Posterior vena cava (tissue), 2 donors: ENCODE results near the gene RPA1. TPM values are rescaled to one million over a fixed set of nuclear protein-coding genes. Genes with fewer than 3 reads are reported as not detected.
"Not testable (repeated sequence)": the region's sequence is repeated elsewhere in the genome, so short reads cannot be mapped to it uniquely, and the experiment has no call there.

ENCODE experiments used
- DNase-seq: peaks from one replicate; pipeline ENCODE4 v3.0.0-alpha.2; 2020; ENCODE audit warnings: low spot score
- intact Hi-C, 2 donors: fragments of 100-400 bp; cut with DNase I; formaldehyde crosslinking; loops; one replicate each; pipeline versions ENCODE4 v1.14.1 to v1.14.2; 2022 to 2023
- total RNA-seq, 2 donors: library from RNA; stranded (reverse); fragmentation: NEBNext Ultra II Directional; extraction: Animal tissue kit (Norgen Biotek cat#: 25700); gene quantifications; one replicate each; pipeline ENCODE4 v1.2.1, GENCODE V29; 2021
- donor health status: DM: yes; HTN: yes; CAD: no.
- donor health status: DM: yes; HTN: yes; CAD: no.

The RPA1 gene
- total RNA-seq, 2 donors from 2014 or later, result 77.3 to 86.2 TPM

DNA sequence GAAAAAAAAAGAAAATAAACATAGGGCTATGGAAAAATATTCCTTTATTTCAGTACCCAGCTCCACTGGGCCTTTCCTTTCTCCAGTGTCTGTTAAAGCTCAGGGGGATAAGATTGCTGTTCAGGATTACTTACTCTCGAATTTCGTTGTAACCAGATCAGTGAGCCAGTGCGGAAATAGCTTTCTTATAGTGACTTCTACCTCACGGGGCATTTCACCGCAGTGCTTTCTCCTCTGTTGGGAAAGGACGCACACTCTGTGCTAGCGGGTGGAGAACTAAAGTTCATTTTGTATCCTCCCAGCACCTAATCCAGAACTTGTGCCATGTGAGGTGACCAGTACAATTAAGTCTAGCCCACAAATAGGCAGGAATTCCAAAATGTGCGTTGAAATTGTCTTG lies 38.3 kb downstream of the RPA1 start:
- intact Hi-C loops, result loop anchor here in 1 of 2 donors (10.0 kb wide), 2 partner anchors 143 to 293 kb away; partner anchors contain the start of gene WDR81
- DNase-seq, result no peak

DNA sequence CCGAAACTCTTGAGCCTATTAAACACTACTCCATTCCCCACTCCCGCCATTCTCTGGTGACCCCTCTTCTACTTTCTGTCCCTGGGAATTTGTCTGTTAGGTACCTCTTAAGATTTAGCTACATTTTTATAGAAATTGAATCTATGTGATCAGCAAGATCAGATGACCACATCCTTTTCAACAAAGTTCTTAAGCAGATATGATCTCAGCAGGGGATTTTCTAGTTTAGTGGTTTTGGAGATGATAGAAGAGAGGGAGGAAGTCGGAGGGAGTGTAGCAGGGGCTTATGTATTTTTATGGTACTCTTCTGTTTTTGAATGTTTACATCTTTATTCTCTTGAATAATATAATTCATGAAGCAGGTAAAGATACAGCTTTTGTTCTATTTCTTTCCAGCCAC lies 40.8 kb downstream of the RPA1 start:
- no peak for DNase-seq
- intact Hi-C loops, result no loop called here

DNA sequence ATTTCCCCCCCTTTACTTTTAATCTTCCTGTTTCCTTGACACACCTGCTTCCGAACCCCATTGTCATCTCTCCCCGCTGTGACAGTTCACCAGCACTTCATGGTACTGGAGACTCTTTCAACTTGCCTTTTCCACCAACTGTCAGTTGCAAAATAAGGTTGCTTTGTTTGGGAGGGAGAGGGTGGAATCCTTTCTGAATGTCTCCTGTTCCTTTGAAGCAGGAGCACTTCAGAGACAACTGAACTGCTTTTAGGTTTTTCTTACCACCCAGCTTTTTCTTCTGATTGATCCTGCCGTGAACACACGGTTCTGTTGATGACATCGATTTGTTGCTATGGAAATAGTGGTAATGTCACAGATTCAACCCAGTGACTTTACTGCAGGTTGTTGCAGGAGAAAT lies 42.0 kb downstream of the RPA1 start:
- intact Hi-C loops, result no loop called here
- no peak for DNase-seq

DNA sequence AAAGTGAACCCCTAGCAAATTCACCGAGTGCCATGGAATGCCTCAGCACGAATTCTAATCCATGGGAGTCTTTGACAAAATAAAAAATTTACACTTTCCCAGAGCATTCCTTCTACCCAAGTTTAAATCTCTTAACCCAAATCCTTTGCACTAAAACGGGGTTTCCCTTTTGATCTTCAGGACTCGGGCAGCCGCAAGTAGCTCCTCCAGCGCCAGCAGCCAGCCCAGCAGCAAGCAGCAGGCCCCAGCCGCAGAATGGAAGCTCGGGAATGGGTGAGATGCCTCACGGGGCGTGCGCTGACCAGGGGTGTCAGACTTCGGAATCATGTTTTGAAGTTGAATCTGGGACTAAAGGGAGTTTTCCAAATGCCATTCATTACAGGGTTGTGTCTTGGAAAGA lies 42.4 kb downstream of the RPA1 start:
- intact Hi-C loops, result no loop called here
- DNase-seq, result no peak

DNA sequence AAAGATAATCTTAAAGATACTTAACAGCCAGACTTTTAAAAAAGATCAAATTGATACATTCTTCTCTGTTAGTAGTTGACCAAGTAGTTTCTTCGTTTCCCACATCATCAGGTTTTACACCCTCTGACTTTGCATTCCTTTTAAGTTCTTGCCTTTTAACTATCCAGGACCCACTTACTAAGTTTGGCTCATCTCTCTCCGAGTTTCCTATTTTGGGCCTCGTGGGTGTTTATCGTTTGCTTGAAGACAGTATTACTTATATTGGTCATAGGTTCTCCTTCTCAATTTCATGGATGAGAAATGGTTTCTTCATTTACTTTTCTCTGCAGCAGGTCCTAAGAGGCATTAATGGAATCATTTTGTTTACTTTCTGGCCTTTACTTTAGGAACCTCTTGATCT lies 43.2 kb downstream of the RPA1 start:
- intact Hi-C loops, result no loop called here
- no peak for DNase-seq

DNA sequence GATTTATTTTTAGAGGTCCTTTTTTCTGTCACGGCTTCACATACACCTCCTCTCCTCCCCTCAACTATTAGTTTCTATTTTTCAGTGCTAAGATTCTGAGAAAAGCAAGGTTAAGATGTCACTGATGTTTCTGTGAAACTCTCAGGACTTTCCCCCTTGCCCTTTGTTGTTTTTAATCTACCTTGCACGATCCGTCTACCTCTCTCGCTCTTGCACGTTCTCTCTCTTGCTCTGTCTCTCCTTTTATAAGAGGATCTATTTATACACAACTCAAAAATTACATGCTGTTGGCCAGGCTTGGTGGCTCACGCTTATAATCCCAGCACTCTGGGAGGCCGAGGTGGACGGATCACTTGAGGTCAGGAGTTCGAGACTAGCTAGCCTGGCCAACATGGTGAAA lies 43.6 kb downstream of the RPA1 start:
- intact Hi-C loops, result no loop called here
- no peak for DNase-seq

DNA sequence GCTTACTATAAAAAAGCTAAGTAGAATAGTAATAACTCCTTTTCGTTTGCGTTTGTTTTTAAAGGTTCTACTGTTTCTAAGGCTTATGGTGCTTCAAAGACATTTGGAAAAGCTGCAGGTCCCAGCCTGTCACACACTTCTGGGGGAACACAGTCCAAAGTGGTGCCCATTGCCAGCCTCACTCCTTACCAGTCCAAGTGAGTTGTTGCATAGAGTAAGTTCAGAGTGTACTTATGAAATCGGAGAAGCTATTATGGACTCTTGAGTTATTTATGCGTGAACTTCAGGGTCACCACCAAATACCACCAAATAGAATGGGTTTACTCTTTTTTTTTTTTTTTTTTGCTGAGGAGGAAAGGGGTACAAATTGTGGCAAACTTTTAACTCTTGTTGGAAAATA lies 45.8 kb downstream of the RPA1 start:
- no peak for DNase-seq
- intact Hi-C loops, result no loop called here

DNA sequence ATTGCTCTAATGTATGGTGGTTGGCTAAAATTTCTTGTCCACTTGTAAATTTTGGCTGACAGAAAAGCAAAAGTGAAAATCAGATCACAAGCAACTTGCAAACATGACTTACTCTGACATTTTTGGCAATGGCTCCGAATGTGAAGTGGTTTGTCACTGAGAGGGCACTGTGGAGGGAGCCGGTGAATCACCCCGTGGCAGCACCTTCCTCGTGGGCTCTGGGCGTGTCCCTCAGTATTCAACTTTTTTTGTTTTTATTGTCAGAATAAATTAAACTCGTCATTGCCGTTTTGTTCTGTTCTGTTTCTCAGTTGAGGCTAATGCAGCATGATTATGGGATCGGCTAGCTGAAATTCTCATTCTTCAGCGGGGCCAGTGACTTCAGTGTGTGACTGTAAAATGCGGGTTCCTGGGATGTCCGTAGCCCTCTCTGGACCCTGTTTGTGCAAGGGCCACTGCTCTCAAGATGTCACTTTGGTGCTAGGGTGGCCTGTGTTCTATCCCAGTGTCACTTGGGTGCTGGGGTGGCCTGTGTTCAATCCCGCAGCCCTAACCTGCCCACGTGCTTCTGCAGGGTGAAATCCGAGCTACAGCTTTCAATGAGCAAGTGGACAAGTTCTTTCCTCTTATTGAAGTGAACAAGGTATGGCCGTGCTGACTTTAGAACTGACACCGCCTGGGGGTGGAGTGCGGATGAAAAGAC lies 48.8 kb downstream of the RPA1 start:
- no peak for DNase-seq
- intact Hi-C loops, result no loop called here

DNA sequence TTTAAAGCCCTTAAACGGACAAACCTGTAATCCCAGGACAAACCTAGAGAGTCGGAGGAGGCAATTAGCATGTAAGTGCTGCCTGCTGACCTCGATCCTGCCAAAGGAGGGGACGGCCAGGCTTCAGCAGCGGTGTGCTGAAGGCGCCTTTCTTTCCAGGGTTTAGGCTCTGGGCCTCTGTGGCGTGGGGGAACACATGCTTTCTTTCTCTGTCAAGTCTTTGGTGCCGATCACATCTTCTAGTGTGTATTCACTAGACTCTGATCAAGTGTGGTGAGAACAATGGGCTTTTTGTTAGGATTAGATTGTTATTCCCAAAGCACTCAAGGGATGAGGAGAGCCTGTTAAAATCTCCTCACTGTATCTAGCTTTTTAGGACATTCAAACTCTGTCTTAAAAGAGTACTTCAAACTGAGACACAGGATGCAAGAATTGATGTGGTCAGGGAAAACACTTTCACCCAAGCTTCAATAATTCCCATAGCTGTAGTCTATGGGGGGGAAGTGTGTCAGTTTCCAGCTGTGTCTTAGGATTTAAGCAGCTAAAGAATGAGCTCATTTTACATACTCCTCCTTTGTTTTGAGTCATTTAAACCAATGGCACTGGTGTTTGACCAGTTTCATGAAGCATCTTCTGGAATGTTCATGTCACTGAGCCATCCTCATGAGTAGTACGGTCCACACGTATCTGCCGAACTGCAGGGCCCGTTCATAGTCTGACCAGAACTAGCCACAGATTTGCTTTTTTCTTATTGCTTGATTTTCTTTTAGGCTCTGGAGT lies 51.2 kb downstream of the RPA1 start:
- intact Hi-C loops, result no loop called here

DNA sequence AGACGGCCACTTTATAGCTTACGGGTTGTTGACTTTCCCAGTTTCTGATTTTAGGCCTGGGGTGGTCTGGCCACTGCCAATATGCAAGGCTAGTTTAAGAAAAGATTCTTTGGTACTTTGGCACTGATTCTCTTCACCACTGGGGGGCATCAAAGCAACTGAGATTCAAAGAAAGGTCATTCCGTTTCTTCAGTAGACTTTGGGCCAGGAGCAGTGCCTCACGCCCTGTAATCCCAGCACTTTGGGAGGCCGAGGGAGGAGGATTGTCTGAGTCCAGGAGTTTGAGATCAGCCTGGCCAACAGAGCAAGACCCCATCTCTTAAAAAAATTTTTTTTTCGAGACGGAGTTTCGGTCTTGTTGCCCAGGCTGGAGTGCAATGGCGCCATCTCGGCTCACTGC lies 53.0 kb downstream of the RPA1 start:
- intact Hi-C loops, result no loop called here

More for the DNA sequence above, 51.2 kb downstream of the RPA1 start:
- DNase-seq, result no peak

DNA sequence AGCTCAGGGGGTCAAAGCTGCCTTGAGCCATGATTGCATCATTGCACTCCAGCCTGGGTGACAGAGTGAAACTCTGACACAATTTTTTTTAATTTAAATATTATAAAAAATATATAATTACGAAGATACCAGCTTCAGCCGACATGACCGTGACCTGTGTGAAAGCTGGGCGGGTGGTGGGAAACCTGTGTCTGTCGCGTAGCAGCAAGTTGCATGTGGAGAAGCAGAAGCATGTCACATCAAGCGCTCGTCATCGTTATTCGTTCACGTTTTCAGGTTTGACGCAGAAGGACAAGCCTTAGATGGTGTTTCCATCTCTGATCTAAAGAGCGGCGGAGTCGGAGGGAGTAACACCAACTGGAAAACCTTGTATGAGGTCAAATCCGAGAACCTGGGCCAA lies 53.7 kb downstream of the RPA1 start:
- intact Hi-C loops, result no loop called here
- DNase-seq, result no peak

More for the DNA sequence above, 53.0 kb downstream of the RPA1 start:
- DNase-seq, result no peak

DNA sequence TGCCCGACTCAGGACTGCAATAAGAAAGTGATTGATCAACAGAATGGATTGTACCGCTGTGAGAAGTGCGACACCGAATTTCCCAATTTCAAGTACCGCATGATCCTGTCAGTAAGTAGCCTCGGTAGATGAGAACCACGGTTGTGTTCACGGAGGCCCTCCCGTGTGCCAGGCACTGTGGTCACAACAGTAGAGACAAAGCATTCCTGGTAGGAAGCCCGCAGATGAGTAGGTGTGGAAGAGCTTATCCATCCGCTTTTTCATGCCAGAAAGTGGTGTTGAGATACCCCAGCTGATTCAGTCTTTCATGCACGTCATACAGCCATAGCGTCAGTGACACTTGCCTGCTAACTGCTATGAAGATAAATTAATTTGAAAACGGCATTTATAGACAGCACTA lies 58.9 kb downstream of the RPA1 start:
- intact Hi-C loops, result no loop called here
- peak; percentile 23 for DNase-seq

DNA sequence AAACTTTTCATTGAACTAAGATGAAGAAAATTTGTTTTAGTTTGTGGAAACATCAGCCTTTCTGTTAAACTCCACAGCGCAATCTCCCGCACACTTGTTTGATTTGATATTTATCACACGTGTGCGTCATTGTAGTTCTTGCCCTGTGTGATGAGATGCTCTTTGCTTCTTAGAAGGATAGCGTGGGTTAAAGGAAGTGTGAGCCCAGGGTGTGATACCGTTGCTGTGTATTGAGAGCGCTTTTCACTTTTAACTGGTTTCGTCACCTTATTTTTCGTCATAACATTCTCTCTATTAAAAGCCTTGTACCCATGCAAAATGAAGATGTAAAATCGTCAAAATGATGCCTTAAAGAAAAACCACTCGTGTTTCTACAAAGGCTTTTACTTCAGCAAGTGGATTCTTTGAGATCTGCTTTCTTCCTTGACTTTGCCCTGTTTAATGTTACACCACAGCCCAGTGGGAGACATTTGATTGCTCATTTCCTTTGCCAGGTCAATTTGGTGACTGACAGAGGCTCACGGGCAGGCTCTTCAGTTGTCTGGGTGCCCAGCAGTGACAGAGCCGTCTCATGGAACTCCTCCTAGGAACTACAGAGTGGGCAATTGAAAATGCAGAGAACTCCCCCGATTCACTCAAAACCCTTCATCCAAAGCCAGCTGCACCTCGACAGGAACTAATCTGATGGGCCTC lies 61.1 kb downstream of the RPA1 start:
- DNase-seq, result peak; percentile 28
- intact Hi-C loops, result no loop called here

DNA sequence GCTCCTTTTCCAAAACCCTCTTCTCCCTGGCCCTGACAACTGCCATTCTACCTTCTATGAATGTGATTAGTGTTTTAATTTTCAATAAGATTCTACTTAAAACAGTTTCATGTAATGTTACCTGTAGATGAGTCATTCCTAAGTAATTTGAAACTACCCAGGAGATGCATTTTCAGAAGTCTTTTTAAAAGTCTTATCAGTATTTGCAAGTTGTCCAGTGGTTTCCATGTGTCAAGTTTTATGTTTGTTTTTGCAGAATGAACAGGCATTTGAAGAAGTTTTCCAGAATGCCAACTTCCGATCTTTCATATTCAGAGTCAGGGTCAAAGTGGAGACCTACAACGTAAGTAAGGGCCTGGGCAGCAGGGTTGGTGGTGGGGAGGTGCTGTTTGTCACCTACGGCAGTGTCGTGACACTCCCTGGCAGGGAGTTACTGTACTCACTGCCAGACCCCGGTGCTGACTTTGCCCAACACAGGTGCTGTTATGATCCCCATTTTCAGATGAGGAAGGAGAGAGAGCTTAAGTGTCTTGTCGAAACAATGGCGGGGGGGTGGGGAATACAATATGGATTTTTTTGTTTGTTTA lies 65.0 kb downstream of the RPA1 start:
- intact Hi-C loops, result no loop called here
- DNase-seq, result peak; percentile 40

DNA sequence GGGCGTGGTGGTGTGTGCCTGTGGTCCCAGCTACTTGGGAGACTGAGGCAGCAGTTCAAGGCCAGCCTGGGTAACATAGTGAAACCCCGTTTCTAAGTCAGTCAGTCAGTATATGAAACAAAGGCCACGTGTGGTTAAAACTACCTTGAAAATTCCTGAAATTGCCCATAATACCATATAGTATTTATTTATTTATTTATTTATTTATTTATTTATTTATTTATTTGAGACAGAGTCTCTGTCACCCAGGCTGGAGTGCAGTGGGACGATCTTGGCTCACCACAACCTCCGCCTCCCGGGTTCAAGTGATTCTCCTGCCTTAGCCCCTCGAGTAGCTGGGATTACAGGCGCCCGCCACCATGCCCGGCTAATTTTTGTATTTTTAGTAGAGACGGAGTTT lies 65.7 kb downstream of the RPA1 start:
- intact Hi-C loops, DNase-seq: not testable (repeated sequence)

DNA sequence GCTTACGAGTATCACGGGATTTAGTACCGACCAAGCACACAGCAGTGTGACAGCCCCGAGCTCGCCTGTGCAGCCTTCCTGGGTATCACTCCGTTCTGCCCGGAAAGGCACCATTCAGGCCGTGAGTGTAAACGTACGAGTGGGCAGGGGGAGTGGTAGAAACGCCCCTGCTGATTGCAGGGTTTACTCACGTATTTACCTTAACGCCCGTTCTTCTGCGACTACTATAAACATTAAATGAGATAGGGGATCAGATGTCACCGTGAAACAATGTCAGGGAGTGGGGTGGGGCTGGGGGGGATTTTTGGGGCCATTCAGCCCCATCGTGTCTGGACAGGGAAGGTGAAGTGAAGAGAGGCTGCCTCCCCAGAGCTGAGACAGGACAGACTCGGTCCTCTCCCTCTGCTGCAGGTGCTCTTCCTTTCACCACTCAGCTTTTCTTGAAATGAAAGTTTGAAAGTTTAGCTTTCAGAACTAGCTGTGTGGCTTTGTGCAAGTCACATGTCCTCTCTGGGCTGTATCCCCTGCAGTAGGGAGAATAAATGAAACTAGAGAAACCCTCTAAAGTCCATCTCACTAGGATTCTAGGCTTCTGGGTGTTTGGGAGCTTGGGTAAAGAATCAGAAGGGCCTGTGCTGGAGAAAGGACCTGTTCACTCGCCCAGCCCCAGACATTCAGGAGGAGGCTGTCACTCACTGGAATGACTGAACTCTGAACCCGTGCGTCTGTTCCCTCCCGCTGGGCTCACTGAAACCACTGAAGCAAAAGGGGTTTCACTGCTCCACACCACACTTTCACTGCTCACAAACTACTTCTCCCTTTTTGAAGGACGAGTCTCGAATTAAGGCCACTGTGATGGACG lies 66.7 kb downstream of the RPA1 start:
- DNase-seq, result peak; percentile 55
- intact Hi-C loops, result no loop called here

DNA sequence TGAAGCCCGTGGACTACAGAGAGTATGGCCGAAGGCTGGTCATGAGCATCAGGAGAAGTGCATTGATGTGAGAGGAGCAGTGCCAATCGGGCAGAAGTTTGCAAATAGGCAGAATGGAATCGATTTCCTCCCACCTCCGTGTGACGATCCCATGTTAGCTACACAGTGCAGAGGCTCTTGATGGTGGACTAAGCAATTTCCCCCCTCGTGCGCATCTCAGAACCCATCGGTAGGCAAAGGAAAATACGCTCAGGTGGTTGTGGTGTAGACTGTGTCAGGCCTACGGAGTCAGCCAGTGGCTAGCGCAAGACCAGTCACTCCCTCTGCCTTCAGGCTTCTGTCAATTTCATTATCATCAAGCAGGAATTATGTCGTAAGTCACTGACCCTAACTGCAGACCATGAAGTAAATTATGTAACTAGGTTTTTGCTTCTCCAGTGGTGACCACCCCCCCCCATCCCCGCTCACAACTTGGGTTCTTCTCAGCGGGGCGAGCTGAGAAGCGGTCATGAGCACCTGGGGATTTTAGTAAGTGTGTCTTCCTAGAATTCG lies 67.4 kb downstream of the RPA1 start:
- intact Hi-C loops, result no loop called here
- DNase-seq, result peak; percentile 38

DNA sequence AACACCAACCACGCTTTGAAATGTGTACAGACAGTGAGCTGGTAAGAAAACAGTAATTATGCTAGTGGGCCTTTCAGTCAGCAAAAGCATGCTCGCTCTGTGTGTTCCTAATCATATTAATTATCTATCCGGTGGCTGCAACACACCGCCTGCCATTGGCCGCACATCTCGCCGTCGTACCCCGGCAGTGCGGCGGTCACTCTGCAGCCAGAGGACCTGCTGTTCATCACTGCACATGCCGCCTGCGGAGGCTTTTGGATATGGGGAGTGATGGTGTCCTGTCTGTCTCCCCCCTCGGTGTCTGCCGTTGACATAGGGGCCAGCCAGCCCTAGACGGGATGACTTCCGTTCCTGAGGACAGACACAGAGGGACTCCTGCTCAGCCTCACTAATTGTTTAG lies 68.5 kb downstream of the RPA1 start:
- intact Hi-C loops, result no loop called here
- peak; percentile 51 for DNase-seq

DNA sequence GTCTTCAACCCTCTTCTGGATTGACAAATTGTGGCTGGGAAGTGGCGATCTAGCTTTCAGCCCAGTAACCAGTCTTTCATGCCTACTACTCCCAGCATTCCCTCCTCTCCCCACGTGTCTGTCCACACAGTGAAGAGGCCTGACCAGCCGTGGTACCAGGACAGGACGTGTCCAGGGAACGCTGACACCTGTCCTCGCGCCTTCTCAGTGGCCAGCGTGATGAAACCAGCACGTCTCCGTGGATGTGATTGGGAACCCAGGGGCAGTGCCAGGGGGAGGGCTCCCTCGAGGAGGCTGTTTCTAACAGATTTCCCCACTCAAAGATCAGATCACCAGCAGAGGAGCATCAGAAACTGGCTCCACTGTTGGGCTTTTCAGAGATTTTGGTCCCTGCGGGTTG lies 69.1 kb downstream of the RPA1 start:
- DNase-seq, result peak; percentile 76
- intact Hi-C loops, result no loop called here
